ENCODE measurements around the gene MTHFD1.

DNA sequence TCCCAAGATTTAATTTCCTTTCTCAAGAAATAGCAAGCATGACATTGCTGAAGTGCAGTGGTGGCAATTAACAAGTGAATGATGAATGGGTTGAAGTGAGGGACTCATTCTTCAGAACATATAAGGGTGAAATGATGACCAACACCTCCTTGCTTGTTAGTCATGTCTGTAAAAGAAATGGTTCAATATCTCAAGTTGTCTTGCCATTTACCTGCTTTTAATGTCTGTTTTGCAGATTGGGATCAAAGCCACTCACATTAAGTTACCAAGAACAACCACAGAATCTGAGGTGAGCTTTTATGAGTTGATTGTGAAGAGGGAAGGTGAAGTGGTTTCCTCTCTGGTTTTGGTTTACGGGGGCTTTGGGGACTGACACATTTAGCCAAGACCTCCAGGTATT, 24.1 kb downstream of the MTHFD1 start:
- TF ChIP-seq, protein P1, sequence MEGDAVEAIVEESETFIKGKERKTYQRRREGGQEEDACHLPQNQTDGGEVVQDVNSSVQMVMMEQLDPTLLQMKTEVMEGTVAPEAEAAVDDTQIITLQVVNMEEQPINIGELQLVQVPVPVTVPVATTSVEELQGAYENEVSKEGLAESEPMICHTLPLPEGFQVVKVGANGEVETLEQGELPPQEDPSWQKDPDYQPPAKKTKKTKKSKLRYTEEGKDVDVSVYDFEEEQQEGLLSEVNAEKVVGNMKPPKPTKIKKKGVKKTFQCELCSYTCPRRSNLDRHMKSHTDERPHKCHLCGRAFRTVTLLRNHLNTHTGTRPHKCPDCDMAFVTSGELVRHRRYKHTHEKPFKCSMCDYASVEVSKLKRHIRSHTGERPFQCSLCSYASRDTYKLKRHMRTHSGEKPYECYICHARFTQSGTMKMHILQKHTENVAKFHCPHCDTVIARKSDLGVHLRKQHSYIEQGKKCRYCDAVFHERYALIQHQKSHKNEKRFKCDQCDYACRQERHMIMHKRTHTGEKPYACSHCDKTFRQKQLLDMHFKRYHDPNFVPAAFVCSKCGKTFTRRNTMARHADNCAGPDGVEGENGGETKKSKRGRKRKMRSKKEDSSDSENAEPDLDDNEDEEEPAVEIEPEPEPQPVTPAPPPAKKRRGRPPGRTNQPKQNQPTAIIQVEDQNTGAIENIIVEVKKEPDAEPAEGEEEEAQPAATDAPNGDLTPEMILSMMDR (IDR thresholded peaks at IDR 0.05; ENCODE audit: insufficient read depth, low read length) = no peak
- TF ChIP-seq POLR2AphosphoS5 (IDR thresholded peaks at IDR 0.05; ENCODE audit: low read depth) = no peak
- TF ChIP-seq SPI1 (IDR thresholded peaks at IDR 0.05; ENCODE audit: borderline replicate concordance, low read depth) = no peak
- TF ChIP-seq, protein P2, sequence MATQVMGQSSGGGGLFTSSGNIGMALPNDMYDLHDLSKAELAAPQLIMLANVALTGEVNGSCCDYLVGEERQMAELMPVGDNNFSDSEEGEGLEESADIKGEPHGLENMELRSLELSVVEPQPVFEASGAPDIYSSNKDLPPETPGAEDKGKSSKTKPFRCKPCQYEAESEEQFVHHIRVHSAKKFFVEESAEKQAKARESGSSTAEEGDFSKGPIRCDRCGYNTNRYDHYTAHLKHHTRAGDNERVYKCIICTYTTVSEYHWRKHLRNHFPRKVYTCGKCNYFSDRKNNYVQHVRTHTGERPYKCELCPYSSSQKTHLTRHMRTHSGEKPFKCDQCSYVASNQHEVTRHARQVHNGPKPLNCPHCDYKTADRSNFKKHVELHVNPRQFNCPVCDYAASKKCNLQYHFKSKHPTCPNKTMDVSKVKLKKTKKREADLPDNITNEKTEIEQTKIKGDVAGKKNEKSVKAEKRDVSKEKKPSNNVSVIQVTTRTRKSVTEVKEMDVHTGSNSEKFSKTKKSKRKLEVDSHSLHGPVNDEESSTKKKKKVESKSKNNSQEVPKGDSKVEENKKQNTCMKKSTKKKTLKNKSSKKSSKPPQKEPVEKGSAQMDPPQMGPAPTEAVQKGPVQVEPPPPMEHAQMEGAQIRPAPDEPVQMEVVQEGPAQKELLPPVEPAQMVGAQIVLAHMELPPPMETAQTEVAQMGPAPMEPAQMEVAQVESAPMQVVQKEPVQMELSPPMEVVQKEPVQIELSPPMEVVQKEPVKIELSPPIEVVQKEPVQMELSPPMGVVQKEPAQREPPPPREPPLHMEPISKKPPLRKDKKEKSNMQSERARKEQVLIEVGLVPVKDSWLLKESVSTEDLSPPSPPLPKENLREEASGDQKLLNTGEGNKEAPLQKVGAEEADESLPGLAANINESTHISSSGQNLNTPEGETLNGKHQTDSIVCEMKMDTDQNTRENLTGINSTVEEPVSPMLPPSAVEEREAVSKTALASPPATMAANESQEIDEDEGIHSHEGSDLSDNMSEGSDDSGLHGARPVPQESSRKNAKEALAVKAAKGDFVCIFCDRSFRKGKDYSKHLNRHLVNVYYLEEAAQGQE (IDR thresholded peaks at IDR 0.05; ENCODE audit: insufficient replicate concordance, low read depth) = no peak
